Transverse colon (tissue), 4 donors: Measurements from ENCODE around the gene INA. TPM values are rescaled to one million over a fixed set of nuclear protein-coding genes. Genes with fewer than 3 reads are reported as not detected.

Source experiments
- DNase-seq: peaks from one replicate; pipeline ENCODE4 v3.0.0-alpha.2; 2019
- H3K27ac ChIP-seq, 4 donors: fragments of 200-600 bp; sonication (generic); 2 replicates each; pipeline ENCODE4 v1.5.1; 2016 to 2018; ENCODE audit warnings: inconsistent platforms in 4 of 4
- H3K27me3 ChIP-seq: fragments of 200-600 bp; sonication (generic); 2 replicates; pipeline ENCODE4 v1.5.1; 2017; ENCODE audit warnings: inconsistent platforms
- H3K36me3 ChIP-seq, 4 donors: fragments of 200-600 bp; sonication (generic); 2 replicates each; pipeline ENCODE4 v1.5.1; 2017 to 2019; ENCODE audit warnings: inconsistent platforms in 4 of 4
- H3K4me1 ChIP-seq, 4 donors: fragments of 200-600 bp; sonication (generic); 2 replicates each; pipeline ENCODE4 v1.5.1; 2017 to 2020; ENCODE audit warnings: inconsistent platforms in 4 of 4
- H3K4me3 ChIP-seq, 4 donors: fragments of 200-600 bp; sonication (generic); 1 replicate in 1 of 4; 2 replicates in 3 of 4; pipeline versions ENCODE4 v1.5.1 to v1.6.1; 2017 to 2019; ENCODE audit warnings: inconsistent platforms in 4 of 4
- H3K9me3 ChIP-seq, 2 donors: fragments of 200-600 bp; sonication (generic); 2 replicates each; pipeline ENCODE4 v1.5.1; 2017 to 2019; ENCODE audit warnings: inconsistent platforms in 2 of 2
- CTCF ChIP-seq, 5 experiments: fragments of 200-600 bp in 3 of 5; fragments of 450-650 bp in 2 of 5; sonication (generic) in 3 of 5; IDR thresholded peaks; 1 replicate in 2 of 5; 2 replicates in 3 of 5; pipeline ENCODE4 v1.5.1; 2016 to 2017; ENCODE audit warnings: antibody characterized with exemption in 5 of 5, inconsistent platforms in 3 of 5, mild to moderate bottlenecking in 2 of 5, moderate library complexity in 1 of 5
- EP300 ChIP-seq: sonication (generic); formaldehyde crosslinking; IDR thresholded peaks from one replicate; pipeline ENCODE4 v1.6.1; 2017; ENCODE audit warnings: antibody characterized with exemption, low read depth
- POLR2A ChIP-seq: fragments of 450-650 bp; IDR thresholded peaks from one replicate; pipeline ENCODE4 v1.6.1; 2016; ENCODE audit warnings: antibody characterized with exemption, mild to moderate bottlenecking, moderate library complexity
- POLR2AphosphoS5 ChIP-seq, 3 donors: sonication (generic); formaldehyde crosslinking; IDR thresholded peaks; one replicate each; pipeline ENCODE4 v1.6.1; 2016; ENCODE audit warnings: antibody characterized with exemption in 3 of 3
- WGBS, 2 donors: methylation state at CpG; one replicate each; pipeline ENCODE4 v1.1.5; 2018; ENCODE audit warnings: low coverage in 1 of 2; 5-methylcytosine and 5-hydroxymethylcytosine counted together
- in situ Hi-C, 4 donors: fragments of 200-750 bp; cut with MboI; loops; one replicate each; pipeline versions ENCODE4 v1.15.0 to v1.15.1; 2017; ENCODE audit warnings: low sequenced_read_pairs in 3 of 4, low pct_ligation_motif_present in 1 of 4, low pct_unique_long_range_greater_than_20kb in 1 of 4
- intact Hi-C: fragments of 100-400 bp; cut with DNase I; formaldehyde crosslinking; loops from one replicate; pipeline ENCODE4 v1.15.1; 2023; ENCODE audit warnings: low total_unique reads
- total RNA-seq, 4 donors: library from RNA; depleted of rRNA; stranded (reverse); fragments of >200 nt; gene quantifications; one replicate each; pipeline ENCODE4 v1.1.0, GENCODE V29; 2016

INA gene
- total RNA-seq, result 1 to 10 TPM in 1 of 4 donors, under 1 TPM in 3; 0.60 to 1.1 (median 0.95) TPM

- in situ Hi-C loops, result no loop called here
- Histone ChIP-seq H3K36me3 (no peaks in the 10 kb centered on the region), H3K9me3 (no peaks in the 10 kb centered on the region), H3K4me1 (peaks cover 0 to 18% (median 12%) of the 10 kb centered on the region in 4 donors), H3K27ac (no peak within 1 kb of the TSS), H3K4me3 (peak within 1 kb of the TSS in 2 of 4 donors; percentile 24 to 43), H3K27me3 (peaks cover 73% of the 10 kb centered on the region)
- intact Hi-C loops, result no loop called here
- 4% methylated on average over 48 of the region's 105 CpGs; no CpG with 5 or more reads in 1 of the 2 donors for WGBS, 2 donors
- no peak for TF ChIP-seq CTCF (IDR thresholded peaks at IDR 0.05)
- no peak for TF ChIP-seq EP300
- no peak for TF ChIP-seq POLR2AphosphoS5 (IDR thresholded peaks at IDR 0.05)
- no peak for TF ChIP-seq POLR2A
- DNase-seq, result no peak
These were observed at the start of gene INA for GRCh38 chr10:103276896-103277712. Gene INA, plus strand, starts transcription at chr10:103277138. Its CDS starts 74 bp downstream, at chr10:103277212.

DNA sequence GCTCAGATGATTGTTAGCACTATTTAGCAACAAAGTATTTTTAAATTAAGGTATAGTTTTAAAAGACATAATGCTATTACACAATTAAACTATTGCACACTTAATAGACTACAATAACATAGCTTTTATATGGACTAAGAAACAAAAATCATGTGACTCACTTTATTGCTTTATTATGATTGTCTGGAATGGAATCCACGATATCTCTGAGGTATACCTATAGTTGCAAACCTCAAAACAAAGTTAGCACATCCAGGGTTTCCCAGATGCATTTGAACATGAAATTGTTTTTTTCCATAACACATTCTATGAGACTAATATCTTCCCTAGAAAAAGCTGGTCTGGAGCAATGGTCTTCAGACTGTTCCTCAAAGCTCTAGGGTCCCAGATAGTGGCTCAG, 49.5 kb upstream of the INA start:
- peaks cover 9 to 13% of the 10 kb centered on the region in 2 donors for H3K9me3 ChIP-seq
- H3K4me1 ChIP-seq, result peaks cover 4 to 38% (median 11%) of the 10 kb centered on the region in 4 donors
- TF ChIP-seq POLR2A (no peak), EP300 (no peak), POLR2AphosphoS5 (IDR thresholded peaks at IDR 0.05) (no peak), CTCF (IDR thresholded peaks at IDR 0.05) (no peak)
- H3K4me3 ChIP-seq, result no peak overlapping the region
- in situ Hi-C loops, result loop anchor here in 3 of 4 donors (25.0 kb wide), 3 partner anchors 115 to 315 kb away; partner anchors contain the start of gene CNNM2 (in 1 of the 3)
- no peaks in the 10 kb centered on the region for H3K27me3 ChIP-seq
- H3K27ac ChIP-seq, result peak overlapping the region; percentile 16 to 72 (median 46)
- DNase-seq, result no peak
- intact Hi-C loops, result no loop called here
- WGBS, 2 donors, result 38 to 67% methylated on average over 1 of the region's 1 CpG
- no peaks in the 10 kb centered on the region for H3K36me3 ChIP-seq

GRCh38 chr10:103231047-103231551, 45.8 kb upstream of the INA start:
- intact Hi-C loops, result no loop called here
- no peaks in the 10 kb centered on the region for H3K36me3 ChIP-seq
- H3K27me3 ChIP-seq, result no peaks in the 10 kb centered on the region
- H3K27ac ChIP-seq, result peak overlapping the region; percentile 13 to 43 (median 38)
- H3K4me1 ChIP-seq, result peaks cover 4 to 29% (median 9%) of the 10 kb centered on the region in 4 donors
- TF ChIP-seq POLR2A (no peak), EP300 (no peak), POLR2AphosphoS5 (IDR thresholded peaks at IDR 0.05) (no peak), CTCF (IDR thresholded peaks at IDR 0.05) (no peak)
- H3K4me3 ChIP-seq, result no peak overlapping the region
- WGBS, 2 donors, result 66 to 67% methylated on average over 4 of the region's 4 CpGs
- H3K9me3 ChIP-seq, result no peaks in the 10 kb centered on the region
- no peak for DNase-seq
- in situ Hi-C loops, result loop anchor here in 3 of 4 donors (25.0 kb wide), 3 partner anchors 119 to 319 kb away; partner anchors contain the start of gene CNNM2 (in 1 of the 3)

- H3K36me3 ChIP-seq, result no peaks in the 10 kb centered on the region
- H3K27ac ChIP-seq, result peak overlapping the region in 2 of 4 donors; percentile 28 to 38
- in situ Hi-C loops, result loop anchor here in 3 of 4 donors (25.0 kb wide), 3 partner anchors 120 to 320 kb away; partner anchors contain the start of gene CNNM2 (in 1 of the 3)
- H3K27me3 ChIP-seq, result no peaks in the 10 kb centered on the region
- intact Hi-C loops, result no loop called here
- DNase-seq, result no peak
- 45 to 53% methylated on average over 3 of the region's 3 CpGs for WGBS, 2 donors
- H3K4me1 ChIP-seq, result peaks cover under 1 to 18% (median 9%) of the 10 kb centered on the region in 4 donors
- no peak overlapping the region for H3K4me3 ChIP-seq
- no peaks in the 10 kb centered on the region for H3K9me3 ChIP-seq
- TF ChIP-seq EP300, result no peak
- TF ChIP-seq POLR2A, result no peak
- no peak for TF ChIP-seq CTCF (IDR thresholded peaks at IDR 0.05)
- no peak for TF ChIP-seq POLR2AphosphoS5 (IDR thresholded peaks at IDR 0.05)
These were observed 44.7 kb upstream of the INA start for GRCh38 chr10:103232131-103232673.
